Activated CD8-positive, alpha-beta memory T cell treated with anti-CD3 and anti-CD28 coated beads, Interleukin-2, amount 50 U/mL, for 48 hours (primary cell): Measurements from ENCODE around the gene LPAR4.
"Not testable (repeated sequence)": the region's sequence is repeated elsewhere in the genome, so short reads cannot be mapped to it uniquely, and the experiment has no call there.

Experiments used
- DNase-seq: peaks from one replicate; pipeline ENCODE4 v3.0.0-alpha.2; 2020

LPAR4 gene, protein sequence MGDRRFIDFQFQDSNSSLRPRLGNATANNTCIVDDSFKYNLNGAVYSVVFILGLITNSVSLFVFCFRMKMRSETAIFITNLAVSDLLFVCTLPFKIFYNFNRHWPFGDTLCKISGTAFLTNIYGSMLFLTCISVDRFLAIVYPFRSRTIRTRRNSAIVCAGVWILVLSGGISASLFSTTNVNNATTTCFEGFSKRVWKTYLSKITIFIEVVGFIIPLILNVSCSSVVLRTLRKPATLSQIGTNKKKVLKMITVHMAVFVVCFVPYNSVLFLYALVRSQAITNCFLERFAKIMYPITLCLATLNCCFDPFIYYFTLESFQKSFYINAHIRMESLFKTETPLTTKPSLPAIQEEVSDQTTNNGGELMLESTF

DNA sequence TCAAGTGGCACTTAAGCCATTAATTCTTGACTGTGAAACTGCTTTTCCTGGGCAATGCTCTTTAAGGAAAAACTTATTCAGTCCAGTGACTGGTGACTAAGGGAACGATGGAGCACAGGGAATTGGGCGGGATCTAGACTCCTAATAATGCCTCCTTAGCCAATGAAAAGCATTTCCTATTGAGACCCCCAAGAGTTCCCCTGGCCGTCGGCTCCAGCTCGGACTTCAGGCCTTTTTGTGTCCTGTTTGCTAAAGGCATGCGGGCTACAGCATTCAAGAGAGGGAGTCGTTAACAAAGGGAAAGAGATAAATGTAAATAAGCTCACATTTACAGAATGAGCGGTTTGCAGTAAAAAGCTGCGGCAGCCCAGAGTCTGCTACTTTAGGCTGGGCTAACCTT lies at the start of gene LPAR4:
LPAR4 (plus strand) TSS at position 232 of the 400 bp plus-strand sequence. CDS start 7,150 bp downstream, outside the sequence.
- no peak for DNase-seq

DNA sequence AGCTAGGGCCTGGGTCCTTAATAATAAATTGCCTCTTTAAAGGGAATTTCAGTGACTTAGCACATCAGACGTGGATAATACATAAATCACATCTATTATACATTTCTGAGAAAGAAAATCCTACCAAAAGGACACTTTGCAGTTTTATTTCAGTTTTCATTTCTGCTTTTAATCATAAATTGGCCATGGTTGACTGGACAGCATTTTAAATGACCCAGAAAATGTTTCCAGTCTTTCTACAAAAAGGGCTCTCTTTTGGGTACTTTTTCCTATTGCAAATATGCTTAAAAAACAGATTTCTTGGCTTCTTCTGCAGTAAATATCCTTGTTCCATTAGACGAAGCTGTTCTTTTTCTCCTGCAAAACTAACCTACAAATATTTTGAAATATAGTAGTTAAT lies 41.4 kb upstream of the LPAR4 start:
- no peak for DNase-seq

DNA sequence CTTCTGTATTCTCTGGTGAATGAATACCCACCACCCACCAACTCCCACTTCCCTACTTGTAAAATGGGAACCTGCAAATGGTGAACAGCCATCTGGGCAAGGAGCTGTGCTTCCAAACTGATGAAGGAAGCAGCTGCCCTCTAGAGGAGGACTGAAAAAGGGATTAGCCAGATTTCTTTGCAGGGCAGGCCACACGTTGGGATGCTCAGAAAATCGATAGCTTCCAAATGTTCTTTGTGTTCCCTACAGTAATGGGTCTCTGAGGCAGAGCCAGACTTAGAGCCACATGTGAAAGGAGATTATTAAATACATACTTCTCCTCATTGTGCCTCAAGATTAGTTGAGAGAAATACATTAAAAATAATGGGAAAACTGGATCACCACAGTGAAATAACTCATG lies 39.3 kb upstream of the LPAR4 start:
- DNase-seq: no peak

- no peak for DNase-seq
Observed at GRCh38 chrX:78708816-78709215, 38.7 kb upstream of the LPAR4 start.

- no peak for DNase-seq
Observed at GRCh38 chrX:78710171-78710570, 37.3 kb upstream of the LPAR4 start.

DNA sequence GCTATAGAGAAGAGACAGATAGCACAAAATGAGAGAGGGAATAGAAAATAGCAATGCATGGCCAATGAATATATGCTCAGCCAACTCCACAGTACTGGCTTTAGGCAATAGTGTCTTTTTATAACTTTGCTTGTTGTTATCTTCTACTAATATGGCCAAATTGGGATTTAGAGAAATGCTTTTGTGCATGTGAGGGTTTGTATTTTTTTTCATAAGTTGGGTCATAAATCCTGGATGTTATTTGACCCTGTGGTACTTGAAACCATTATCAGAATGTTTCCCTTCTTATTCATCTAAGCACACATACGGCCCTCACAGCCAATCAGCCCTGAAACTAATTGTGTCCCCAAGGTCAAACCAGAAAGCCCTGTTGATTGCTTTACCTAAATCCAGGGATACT lies 35.2 kb upstream of the LPAR4 start:
- DNase-seq: no peak

DNA sequence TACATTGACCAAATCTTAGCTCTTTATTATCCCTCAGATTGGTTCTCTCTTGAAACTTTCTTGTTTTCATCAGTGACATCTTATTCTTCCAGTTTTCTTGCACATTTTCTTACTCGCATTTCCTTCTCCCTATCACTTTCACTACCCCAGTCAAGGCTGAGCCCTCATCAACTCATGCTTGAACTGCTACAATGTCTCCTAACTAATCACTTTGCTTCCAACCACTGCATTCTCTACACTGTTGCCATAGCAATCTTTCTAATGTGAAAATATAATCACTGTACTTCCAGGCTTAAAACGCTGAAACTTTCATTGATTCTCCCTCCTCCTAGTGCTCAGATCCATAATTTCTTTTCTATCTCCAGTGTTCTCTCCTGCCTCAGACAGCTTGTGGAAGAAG lies 22.2 kb upstream of the LPAR4 start:
- no peak for DNase-seq

GRCh38 chrX:78746496-78746895 lies 1.0 kb upstream of the LPAR4 start:
- no peak for DNase-seq

GRCh38 chrX:78747971-78748370 lies 451 bp downstream of the LPAR4 start:
- DNase-seq: no peak

- no peak for DNase-seq
Observed at GRCh38 chrX:78748846-78749245, 1.3 kb downstream of the LPAR4 start.

DNA sequence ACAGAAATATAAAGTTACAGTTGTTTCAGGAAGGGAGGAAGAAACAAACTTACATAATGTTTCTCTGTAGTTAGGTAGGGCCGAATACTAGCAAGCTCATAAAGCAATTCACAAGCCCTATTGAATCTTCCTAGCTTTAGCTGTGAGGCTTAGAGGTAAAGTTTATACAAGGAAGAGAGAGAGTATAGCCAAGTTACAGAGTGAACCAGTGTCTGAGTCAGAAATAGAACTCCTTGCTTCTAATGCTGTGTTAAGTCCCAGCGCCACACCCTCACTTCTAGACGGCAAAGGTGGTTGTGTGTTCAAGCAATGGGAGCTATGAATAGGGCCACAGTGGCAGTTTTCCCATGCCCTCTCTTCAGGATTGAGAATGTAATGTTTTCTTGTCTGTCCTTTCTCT lies 6.1 kb downstream of the LPAR4 start:
- DNase-seq: no peak

DNA sequence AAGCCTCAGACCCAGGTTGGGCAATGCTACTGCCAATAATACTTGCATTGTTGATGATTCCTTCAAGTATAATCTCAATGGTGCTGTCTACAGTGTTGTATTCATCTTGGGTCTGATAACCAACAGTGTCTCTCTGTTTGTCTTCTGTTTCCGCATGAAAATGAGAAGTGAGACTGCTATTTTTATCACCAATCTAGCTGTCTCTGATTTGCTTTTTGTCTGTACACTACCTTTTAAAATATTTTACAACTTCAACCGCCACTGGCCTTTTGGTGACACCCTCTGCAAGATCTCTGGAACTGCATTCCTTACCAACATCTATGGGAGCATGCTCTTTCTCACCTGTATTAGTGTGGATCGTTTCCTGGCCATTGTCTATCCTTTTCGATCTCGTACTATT lies 7.4 kb downstream of the LPAR4 start:
- DNase-seq: no peak

DNA sequence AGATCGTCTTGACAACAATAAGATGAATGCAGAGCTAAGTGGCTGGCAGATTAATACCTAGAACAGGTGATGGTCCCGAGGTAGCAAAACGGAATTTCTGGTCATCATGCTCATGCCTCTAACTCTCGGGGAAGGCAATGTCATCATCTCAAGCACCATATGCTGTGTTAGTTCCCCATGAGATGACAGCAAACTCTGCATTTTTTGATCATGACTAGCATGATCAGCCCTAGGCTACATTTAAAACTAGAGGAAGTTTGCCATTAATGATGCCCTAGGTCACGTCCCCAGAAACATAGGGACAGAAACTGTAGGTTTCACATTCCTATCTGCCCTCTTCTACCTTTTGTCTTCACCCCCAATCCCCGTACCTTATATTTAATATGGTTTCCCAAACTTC lies 11.6 kb downstream of the LPAR4 start:
- no peak for DNase-seq

GRCh38 chrX:78769101-78769755 lies 21.7 kb downstream of the LPAR4 start:
- DNase-seq: no peak

DNA sequence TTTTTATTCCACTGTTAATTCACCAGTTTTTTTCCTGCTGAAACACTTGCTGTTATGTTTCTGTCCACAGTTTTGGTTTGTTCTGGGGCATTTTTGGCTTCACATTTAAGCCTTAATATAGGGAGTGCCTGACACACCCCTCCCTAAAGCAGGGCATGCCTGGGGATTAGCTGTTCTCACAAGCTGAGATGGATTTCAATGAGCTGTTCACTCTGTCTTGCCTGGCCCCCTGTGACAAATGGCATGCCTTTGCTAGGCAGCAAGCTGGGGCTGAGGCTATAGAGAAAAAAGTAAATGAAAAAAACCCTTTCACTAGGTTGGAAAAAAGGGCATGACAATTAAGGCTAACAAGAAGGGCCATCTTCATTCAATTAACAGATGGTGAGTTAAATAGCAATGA lies 22.4 kb downstream of the LPAR4 start:
- DNase-seq: no peak

DNA sequence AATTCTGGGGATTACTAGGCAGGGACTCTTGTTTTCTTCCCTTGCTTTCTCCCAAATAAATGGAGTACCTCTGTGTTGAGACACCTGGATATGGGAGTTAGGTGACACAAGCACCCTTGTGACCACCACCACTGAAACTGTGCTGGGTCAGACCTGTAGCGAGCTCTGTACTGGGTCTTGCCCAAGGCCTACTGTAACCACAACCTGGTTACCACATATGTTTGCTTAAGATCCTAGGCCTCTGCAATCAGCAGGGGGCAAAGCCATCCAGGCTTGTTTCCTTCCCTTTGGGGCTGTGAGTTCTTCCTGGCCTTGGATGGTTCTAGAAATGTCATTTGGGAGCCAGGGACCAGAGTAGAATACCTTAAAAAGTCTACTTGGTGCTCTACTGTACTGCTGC lies 49.4 kb downstream of the LPAR4 start:
- DNase-seq: no peak

DNA sequence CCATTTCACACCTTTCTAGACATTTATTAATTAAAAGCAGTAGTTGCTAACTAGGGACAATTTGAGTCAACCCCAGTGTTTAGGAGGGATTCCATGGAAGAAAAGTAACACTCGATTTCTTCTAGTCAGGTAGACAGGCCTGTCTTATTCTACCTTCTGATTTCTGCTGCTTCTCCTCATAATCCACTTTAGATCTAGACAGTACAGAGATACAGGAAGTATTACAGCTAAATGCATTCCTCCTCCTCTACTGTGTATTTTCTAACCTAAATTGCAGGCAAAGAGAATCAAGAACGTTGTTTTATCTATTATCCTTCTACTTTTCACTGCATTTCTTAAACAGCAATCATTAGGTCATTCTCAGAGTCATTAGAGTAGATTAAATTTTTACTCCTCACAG lies 52.6 kb downstream of the LPAR4 start:
- no peak for DNase-seq

GRCh38 chrX:78800694-78801093 lies 53.2 kb downstream of the LPAR4 start:
- no peak for DNase-seq

GRCh38 chrX:78801522-78801921 lies 54.0 kb downstream of the LPAR4 start:
- DNase-seq: no peak

DNA sequence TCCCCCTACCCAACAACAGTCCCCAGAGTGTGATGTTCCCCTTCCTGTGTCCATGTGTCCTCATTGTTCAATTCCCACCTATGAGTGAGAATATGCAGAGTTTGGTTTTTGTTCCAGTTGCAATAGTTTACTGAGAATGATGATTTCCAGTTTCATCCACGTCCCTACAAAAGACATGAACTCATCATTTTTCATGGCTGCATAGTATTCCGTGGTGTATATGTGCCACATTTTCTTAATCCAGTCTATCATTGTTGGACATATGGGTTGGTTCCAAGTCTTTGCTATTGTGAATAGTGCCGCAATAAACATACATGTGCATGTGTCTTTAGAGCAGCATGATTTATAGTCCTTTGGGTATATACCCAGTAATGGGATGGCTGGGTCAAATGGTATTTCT lies 55.0 kb downstream of the LPAR4 start:
- not testable (repeated sequence) for DNase-seq
